Measurements from ENCODE around the gene TMC1. TPM values are rescaled to one million over a fixed set of nuclear protein-coding genes. Genes with fewer than 3 reads are reported as not detected.
"Not testable (repeated sequence)": the region's sequence is repeated elsewhere in the genome, so short reads cannot be mapped to it uniquely, and the experiment has no call there.

Gene TMC1
- total RNA-seq, 1 experiment from 2014 or later: not detected

DNA sequence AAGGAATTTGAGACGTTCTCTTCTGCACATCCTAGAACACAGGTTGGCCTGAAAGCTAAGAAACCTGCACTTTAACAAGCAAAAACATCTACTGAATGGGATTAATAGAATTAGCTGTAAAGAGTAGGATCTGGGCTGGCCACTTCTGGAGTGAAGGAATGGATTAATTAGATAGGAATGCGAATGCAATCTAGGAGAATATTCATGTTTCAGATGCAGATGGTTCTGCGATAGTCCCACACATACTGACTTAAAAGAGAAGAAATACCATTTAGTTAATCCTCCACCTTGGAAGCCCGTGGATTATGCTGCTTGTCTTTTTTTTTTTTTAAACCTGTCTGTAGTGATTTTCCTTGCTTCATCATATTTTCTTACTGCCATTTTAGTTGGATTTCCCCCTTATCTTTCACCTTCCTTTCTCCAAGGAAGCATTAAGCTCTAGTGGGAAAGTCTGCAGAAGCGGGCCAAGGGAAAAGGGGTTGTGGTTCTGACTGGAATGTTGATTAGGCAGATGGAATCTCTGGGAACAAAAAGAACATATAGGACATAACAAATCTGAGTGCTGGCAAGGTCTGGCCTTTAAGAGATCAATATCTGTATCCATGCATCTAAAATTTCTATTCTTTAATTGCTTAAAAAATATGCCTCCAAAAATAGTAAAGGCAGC lies 279.1 kb downstream of the TMC1 start:
- no peak for TF ChIP-seq CTCF (IDR thresholded peaks at IDR 0.05; ENCODE audit: unreplicated experiment)
- no peak overlapping the region for H3K4me3 Mint-ChIP-seq (ENCODE audit: unreplicated experiment)
- peaks cover 30% of the 10 kb centered on the region for H3K27me3 Mint-ChIP-seq (ENCODE audit: insufficient read depth, unreplicated experiment)
- ChIA-PET POLR2A (no interaction called here), CTCF (interaction anchor here (0.6 kb wide), 2 partner anchors 19 to 207 kb away, joined by 3 read pairs; no protein-coding TSS in a partner anchor)
- no peak overlapping the region for H3K27ac Mint-ChIP-seq (ENCODE audit: low read depth, unreplicated experiment)
- BruUV-seq (replicated peaks): no TSS peak
- H3K9me3 Mint-ChIP-seq (ENCODE audit: unreplicated experiment): peaks cover 10% of the 10 kb centered on the region
- no peaks in the 10 kb centered on the region for H3K36me3 Mint-ChIP-seq (ENCODE audit: insufficient read depth, unreplicated experiment)
- DNase-seq (ENCODE audit: unreplicated experiment): no peak
- intact Hi-C loops (cut with micrococcal nuclease): no loop called here
- no peaks in the 10 kb centered on the region for H3K4me1 Mint-ChIP-seq (ENCODE audit: insufficient read depth, unreplicated experiment)

DNA sequence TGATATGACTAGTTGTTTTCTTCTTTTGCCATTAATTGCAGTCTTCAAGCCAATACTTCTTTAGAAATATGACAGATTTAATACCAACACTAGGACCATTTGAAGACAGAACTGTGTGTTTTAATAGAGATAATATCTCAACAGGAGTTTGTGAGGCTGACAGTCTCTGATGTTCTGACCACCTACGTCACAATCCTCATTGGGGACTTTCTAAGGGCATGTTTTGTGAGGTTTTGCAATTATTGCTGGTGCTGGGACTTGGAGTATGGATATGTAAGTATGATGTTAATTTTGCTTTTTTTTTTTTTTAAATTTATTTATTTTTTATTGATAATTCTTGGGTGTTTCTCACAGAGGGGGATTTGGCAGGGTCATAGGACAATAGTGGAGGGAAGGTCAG lies 283.8 kb downstream of the TMC1 start:
- DNase-seq (ENCODE audit: unreplicated experiment): no peak
- no peaks in the 10 kb centered on the region for H3K9me3 Mint-ChIP-seq (ENCODE audit: unreplicated experiment)
- peaks cover 30% of the 10 kb centered on the region for H3K27me3 Mint-ChIP-seq (ENCODE audit: insufficient read depth, unreplicated experiment)
- H3K36me3 Mint-ChIP-seq (ENCODE audit: insufficient read depth, unreplicated experiment): no peaks in the 10 kb centered on the region
- no peak overlapping the region for H3K27ac Mint-ChIP-seq (ENCODE audit: low read depth, unreplicated experiment)
- POLR2A ChIA-PET: no interaction called here
- CTCF ChIA-PET: no interaction called here
- no peaks in the 10 kb centered on the region for H3K4me1 Mint-ChIP-seq (ENCODE audit: insufficient read depth, unreplicated experiment)
- intact Hi-C loops (cut with micrococcal nuclease): no loop called here
- no peak overlapping the region for H3K4me3 Mint-ChIP-seq (ENCODE audit: unreplicated experiment)
- no TSS peak for BruUV-seq (replicated peaks)
- TF ChIP-seq CTCF (IDR thresholded peaks at IDR 0.05; ENCODE audit: unreplicated experiment): no peak

- POLR2A ChIA-PET; intact Hi-C loops (cut with micrococcal nuclease); H3K4me1 Mint-ChIP-seq (ENCODE audit: insufficient read depth, unreplicated experiment); BruUV-seq (replicated peaks); H3K36me3 Mint-ChIP-seq (ENCODE audit: insufficient read depth, unreplicated experiment); H3K9me3 Mint-ChIP-seq (ENCODE audit: unreplicated experiment); H3K27ac Mint-ChIP-seq (ENCODE audit: low read depth, unreplicated experiment); DNase-seq (ENCODE audit: unreplicated experiment); H3K4me3 Mint-ChIP-seq (ENCODE audit: unreplicated experiment): not testable (repeated sequence)
- CTCF ChIA-PET: interaction anchor here (3.2 kb wide), 1 partner anchor 16 kb away, joined by 17 read pairs; no protein-coding TSS in a partner anchor
- H3K27me3 Mint-ChIP-seq (ENCODE audit: insufficient read depth, unreplicated experiment): peaks cover 30% of the 10 kb centered on the region
Observed at GRCh38 chr9:72806313-72806809, 285.0 kb downstream of the TMC1 start.

- no peak for TF ChIP-seq CTCF (IDR thresholded peaks at IDR 0.05; ENCODE audit: unreplicated experiment)
- ChIA-PET CTCF (interaction anchor here (0.6 to 3.2 kb wide), 6 partner anchors 9 to 534 kb away, joined by 3 to 17 read pairs (median 3); no protein-coding TSS in a partner anchor), POLR2A (interaction anchor here (0.7 kb wide), 1 partner anchor 443 kb away, joined by 3 read pairs; the partner anchor contains the start of gene ZFAND5)
- no peaks in the 10 kb centered on the region for H3K4me1 Mint-ChIP-seq (ENCODE audit: insufficient read depth, unreplicated experiment)
- peaks cover 16% of the 10 kb centered on the region for H3K27me3 Mint-ChIP-seq (ENCODE audit: insufficient read depth, unreplicated experiment)
- H3K9me3 Mint-ChIP-seq (ENCODE audit: unreplicated experiment): no peaks in the 10 kb centered on the region
- intact Hi-C loops (cut with micrococcal nuclease): no loop called here
- no peak overlapping the region for H3K27ac Mint-ChIP-seq (ENCODE audit: low read depth, unreplicated experiment)
- no TSS peak for BruUV-seq (replicated peaks)
- H3K36me3 Mint-ChIP-seq (ENCODE audit: insufficient read depth, unreplicated experiment): no peaks in the 10 kb centered on the region
- peak; percentile 42 for DNase-seq (ENCODE audit: unreplicated experiment)
- no peak overlapping the region for H3K4me3 Mint-ChIP-seq (ENCODE audit: unreplicated experiment)
Observed at GRCh38 chr9:72807765-72808445, 286.5 kb downstream of the TMC1 start.
